ENCODE measurements around the gene VTN.

- TF ChIP-seq POLR2A (IDR thresholded peaks at IDR 0.05) (no peak), CTCF (IDR thresholded peaks at IDR 0.05) (no peak)
Measured at GRCh38 chr17:28379814-28380801, 10.0 kb upstream of the VTN start.
